Spleen (tissue), 11 donors: ENCODE results near the gene BCAS2. TPM values are rescaled to one million over a fixed set of nuclear protein-coding genes. Genes with fewer than 3 reads are reported as not detected.

Experiments
- DNase-seq: peaks from one replicate; pipeline ENCODE4 v3.0.0-alpha.2; 2020
- H3K27ac ChIP-seq, 8 donors: fragments of 200-600 bp; sonication (generic) in 7 of 8; 1 replicate in 4 of 8; 2 replicates in 4 of 8; pipeline versions ENCODE4 v1.5.0 to v1.8.0; 2016 to 2021; ENCODE audit warnings: inconsistent platforms in 4 of 8, mild to moderate bottlenecking in 4 of 8, moderate library complexity in 1 of 8
- H3K27me3 ChIP-seq, 7 donors: fragments of 200-600 bp; sonication (generic) in 6 of 7; replicated peaks in 1 of 7; 1 replicate in 4 of 7; 2 replicates in 3 of 7; pipeline versions ENCODE4 v1.5.0 to v1.8.0; 2016 to 2021; ENCODE audit warnings: inconsistent platforms in 3 of 7, mild to moderate bottlenecking in 1 of 7
- H3K36me3 ChIP-seq, 6 donors: fragments of 200-600 bp; sonication (generic) in 5 of 6; 1 replicate in 4 of 6; 2 replicates in 2 of 6; pipeline versions ENCODE4 v1.5.0 to v1.8.0; 2016 to 2021; ENCODE audit warnings: inconsistent platforms in 2 of 6
- H3K4me1 ChIP-seq, 6 donors: fragments of 200-600 bp; sonication (generic) in 5 of 6; 1 replicate in 3 of 6; 2 replicates in 3 of 6; pipeline versions ENCODE4 v1.5.0 to v1.8.0; 2016 to 2021; ENCODE audit warnings: inconsistent platforms in 3 of 6
- H3K4me3 ChIP-seq, 8 donors: fragments of 200-600 bp; sonication (generic) in 7 of 8; 1 replicate in 4 of 8; 2 replicates in 4 of 8; pipeline versions ENCODE4 v1.5.0 to v1.8.0; 2016 to 2021; ENCODE audit warnings: inconsistent platforms in 4 of 8, mild to moderate bottlenecking in 4 of 8, moderate library complexity in 2 of 8
- H3K9me3 ChIP-seq, 8 donors: fragments of 200-600 bp; sonication (generic) in 7 of 8; 1 replicate in 4 of 8; 2 replicates in 4 of 8; pipeline versions ENCODE4 v1.5.0 to v1.8.0; 2016 to 2021; ENCODE audit warnings: inconsistent platforms in 4 of 8
- POLR2A ChIP-seq, 3 donors: fragments of 450-650 bp; IDR thresholded peaks; one replicate each; pipeline ENCODE4 v1.5.1; 2017; ENCODE audit warnings: antibody characterized with exemption in 3 of 3, mild to moderate bottlenecking in 1 of 3
- POLR2AphosphoS5 ChIP-seq, 3 donors: sonication (generic); formaldehyde crosslinking; IDR thresholded peaks; one replicate each; pipeline ENCODE4 v1.5.1; 2017; ENCODE audit warnings: antibody characterized with exemption in 3 of 3
- WGBS, 5 donors: extraction: QIAGEN DNeasy Blood & Tissue Kit in 3 of 5; methylation state at CpG; one replicate each; pipeline versions ENCODE4 v1.1.5 to v1.1.7; 2013 to 2018; 5-methylcytosine and 5-hydroxymethylcytosine counted together
- intact Hi-C: fragments of 100-400 bp; cut with DNase I; formaldehyde crosslinking; loops from one replicate; pipeline ENCODE4 v1.15.0; 2023; ENCODE audit warnings: low total_unique reads
- polyA plus RNA-seq, 3 donors: library from polyadenylated mRNA; stranded (reverse); fragments of 200-250 nt; gene quantifications; one replicate each; pipeline ENCODE4 v1.2.1, GENCODE V29; 2013
- total RNA-seq, 7 donors: library from RNA; depleted of rRNA in 3 of 7; stranded (reverse); fragments of >200 nt in 3 of 7; fragmentation: NEBNext Ultra II Directional in 4 of 7; extraction: Animal tissue kit (Norgen Biotek cat#: 25700) in 4 of 7; gene quantifications; one replicate each; pipeline versions ENCODE4 v1.1.0 to v1.2.1, GENCODE V29; 2016 to 2021
- TF ChIP-seq, protein P1 (sequence below), 11 experiments: fragments of 200-600 bp in 7 of 11; fragments of 450-650 bp in 4 of 11; sonication (generic) in 4 of 11; IDR thresholded peaks in 8 of 11; conservative IDR thresholded peaks in 3 of 11; 1 replicate in 7 of 11; 2 replicates in 4 of 11; pipeline versions ENCODE4 v1.4.0 to v1.8.0; 2016 to 2021; ENCODE audit warnings: antibody characterized with exemption in 11 of 11, inconsistent platforms in 4 of 11, mild to moderate bottlenecking in 1 of 11
- donor health status: healthy with polysubstance abuse.
- donor health status: DM: no; HTN: no; CAD: no; lungs with moderate emphysema.
- donor health status: DM: no; HTN: no; CAD: no.
- donor health status: Bipolar disorder and iron deficiency.
- donor health status: healthy.
- donor health status: DM: no; HTN: no; CAD: no.
- donor health status: DM: yes; HTN: yes; CAD: no.

The BCAS2 gene
- total and polyA plus RNA-seq, 10 donors = 20.3 to 37.1 (median 28.4) TPM

DNA sequence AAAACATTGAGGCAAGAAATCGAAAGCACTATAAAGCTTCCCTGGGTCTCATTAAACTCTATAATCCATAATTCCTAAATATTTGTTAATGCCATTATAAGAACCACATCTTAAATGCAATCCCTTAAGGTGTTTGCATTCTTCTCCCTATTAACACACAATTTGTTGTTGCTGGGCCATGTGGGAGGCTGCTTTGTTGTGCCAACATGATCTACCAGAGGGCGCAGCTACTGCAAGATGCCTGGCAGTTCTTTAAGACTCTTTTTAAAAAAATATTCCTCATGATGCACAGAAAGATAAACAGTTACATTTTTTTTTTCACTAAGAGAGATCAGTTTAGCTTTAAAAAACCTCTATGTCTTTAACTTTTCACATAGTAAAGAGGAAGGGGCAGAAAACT, 39.0 kb upstream of the BCAS2 start:
- Histone ChIP-seq H3K27me3 (no peaks in the 10 kb centered on the region), H3K9me3 (no peaks in the 10 kb centered on the region), H3K4me1 (no peaks in the 10 kb centered on the region), H3K4me3 (no peak overlapping the region), H3K27ac (no peak overlapping the region), H3K36me3 (peaks cover 0 to 40% (median 0%) of the 10 kb centered on the region in 6 donors)
- WGBS, 5 donors = 83 to 93% (median 88%) methylated on average over 2 of the region's 2 CpGs
- intact Hi-C loops = no loop called here
- TF ChIP-seq, protein P1, sequence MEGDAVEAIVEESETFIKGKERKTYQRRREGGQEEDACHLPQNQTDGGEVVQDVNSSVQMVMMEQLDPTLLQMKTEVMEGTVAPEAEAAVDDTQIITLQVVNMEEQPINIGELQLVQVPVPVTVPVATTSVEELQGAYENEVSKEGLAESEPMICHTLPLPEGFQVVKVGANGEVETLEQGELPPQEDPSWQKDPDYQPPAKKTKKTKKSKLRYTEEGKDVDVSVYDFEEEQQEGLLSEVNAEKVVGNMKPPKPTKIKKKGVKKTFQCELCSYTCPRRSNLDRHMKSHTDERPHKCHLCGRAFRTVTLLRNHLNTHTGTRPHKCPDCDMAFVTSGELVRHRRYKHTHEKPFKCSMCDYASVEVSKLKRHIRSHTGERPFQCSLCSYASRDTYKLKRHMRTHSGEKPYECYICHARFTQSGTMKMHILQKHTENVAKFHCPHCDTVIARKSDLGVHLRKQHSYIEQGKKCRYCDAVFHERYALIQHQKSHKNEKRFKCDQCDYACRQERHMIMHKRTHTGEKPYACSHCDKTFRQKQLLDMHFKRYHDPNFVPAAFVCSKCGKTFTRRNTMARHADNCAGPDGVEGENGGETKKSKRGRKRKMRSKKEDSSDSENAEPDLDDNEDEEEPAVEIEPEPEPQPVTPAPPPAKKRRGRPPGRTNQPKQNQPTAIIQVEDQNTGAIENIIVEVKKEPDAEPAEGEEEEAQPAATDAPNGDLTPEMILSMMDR (IDR thresholded peaks at IDR 0.05 in 8 of 11, conservative IDR thresholded peaks at IDR 0.05 in 3 of 11) = no peak
- no peak for TF ChIP-seq POLR2AphosphoS5 (IDR thresholded peaks at IDR 0.05)
- TF ChIP-seq POLR2A (IDR thresholded peaks at IDR 0.05) = no peak
- no peak for DNase-seq

DNA sequence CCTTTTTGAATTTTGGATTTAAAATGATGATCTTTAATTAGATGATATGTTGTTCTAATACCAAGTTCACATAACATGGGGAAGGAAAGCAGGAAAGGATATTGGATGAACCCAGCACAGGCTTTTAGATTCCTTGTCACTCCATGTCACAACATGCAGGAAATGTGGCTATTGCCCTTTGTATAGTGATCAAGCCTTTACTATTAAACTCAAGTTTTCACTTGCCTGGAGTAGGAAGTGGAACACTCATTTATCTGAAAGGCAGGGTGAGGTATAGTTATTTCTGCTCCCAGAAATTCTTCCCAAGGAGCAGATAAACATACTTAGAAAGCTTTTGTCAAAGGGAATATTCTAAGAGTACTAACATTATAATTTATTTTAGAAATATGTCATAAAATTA, 37.2 kb upstream of the BCAS2 start:
- Histone ChIP-seq H3K27me3 (no peaks in the 10 kb centered on the region), H3K4me3 (no peak overlapping the region), H3K36me3 (peaks cover 0 to 57% (median 0%) of the 10 kb centered on the region in 6 donors), H3K4me1 (no peaks in the 10 kb centered on the region), H3K9me3 (no peaks in the 10 kb centered on the region), H3K27ac (no peak overlapping the region)
- intact Hi-C loops = no loop called here
- DNase-seq = no peak
- no peak for TF ChIP-seq POLR2A (IDR thresholded peaks at IDR 0.05)
- TF ChIP-seq, protein P1 (IDR thresholded peaks at IDR 0.05 in 8 of 11, conservative IDR thresholded peaks at IDR 0.05 in 3 of 11) = no peak
- TF ChIP-seq POLR2AphosphoS5 (IDR thresholded peaks at IDR 0.05) = no peak

DNA sequence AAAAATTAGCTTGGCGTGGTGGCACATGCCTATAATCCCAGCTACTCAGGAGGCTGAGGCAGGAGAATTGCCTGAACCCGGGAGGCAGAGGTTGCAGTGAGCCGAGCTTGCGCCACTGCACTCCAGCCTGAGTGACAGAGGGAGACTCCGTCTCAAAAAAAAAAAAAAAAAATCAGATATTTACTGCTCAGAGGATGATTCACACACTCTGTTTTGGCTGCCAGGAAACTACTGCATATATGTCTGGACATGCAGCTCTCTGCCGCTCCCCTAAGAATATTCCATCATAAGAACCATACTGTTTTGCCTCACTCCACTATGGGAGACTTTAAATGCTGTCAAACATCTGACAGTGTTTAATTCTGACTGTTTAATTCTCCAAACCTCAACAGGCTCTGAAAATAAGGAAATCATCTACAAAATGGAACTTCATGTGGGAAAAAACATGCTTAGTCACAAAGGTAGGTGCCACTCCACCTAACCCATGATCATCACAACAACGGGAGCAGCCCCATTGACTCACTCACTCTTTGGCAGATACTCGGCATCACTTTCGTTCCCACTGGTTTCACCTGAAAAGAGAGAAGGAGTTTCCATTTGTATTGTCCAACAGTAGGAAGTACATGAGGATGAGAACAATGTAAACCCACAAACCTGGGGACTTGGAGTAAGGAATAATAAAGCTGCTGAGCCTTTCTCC, 29.3 kb upstream of the BCAS2 start:
- H3K4me3 ChIP-seq = no peak overlapping the region
- 91 to 96% (median 94%) methylated on average over 9 of the region's 9 CpGs for WGBS, 5 donors

DNA sequence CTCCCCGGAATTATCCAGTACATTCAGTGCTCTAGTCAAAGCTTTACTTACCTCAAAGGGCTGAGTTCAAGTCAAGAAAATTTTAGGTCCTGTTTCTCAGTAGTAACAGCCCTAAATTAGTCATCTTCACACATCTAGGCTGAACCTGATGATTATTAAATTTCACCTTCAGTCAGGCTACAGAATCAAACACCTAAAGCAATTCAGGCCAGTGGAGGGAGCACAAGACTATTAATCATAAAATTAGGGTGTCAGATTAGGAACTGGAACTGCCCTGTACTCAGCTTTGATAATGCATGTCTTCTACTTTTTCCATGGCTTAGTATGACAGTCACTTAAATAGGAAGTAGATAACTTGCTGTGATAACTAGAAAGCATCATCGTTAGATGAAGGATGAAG, 28.4 kb upstream of the BCAS2 start:
- Histone ChIP-seq H3K36me3 (peaks cover 0 to 51% (median 0%) of the 10 kb centered on the region in 6 donors), H3K4me3 (no peak overlapping the region), H3K9me3 (no peaks in the 10 kb centered on the region), H3K4me1 (no peaks in the 10 kb centered on the region), H3K27ac (no peak overlapping the region), H3K27me3 (peaks cover 0 to 4% (median 0%) of the 10 kb centered on the region in 7 donors)
- 82 to 95% (median 88%) methylated on average over 2 of the region's 2 CpGs for WGBS, 5 donors
- TF ChIP-seq POLR2A (IDR thresholded peaks at IDR 0.05) (no peak), POLR2AphosphoS5 (IDR thresholded peaks at IDR 0.05) (no peak)
- TF ChIP-seq, protein P1 (IDR thresholded peaks at IDR 0.05 in 8 of 11, conservative IDR thresholded peaks at IDR 0.05 in 3 of 11) = no peak
- intact Hi-C loops = no loop called here
- DNase-seq = no peak

More for the DNA sequence above, 29.3 kb upstream of the BCAS2 start:
- Histone ChIP-seq H3K27me3 (peaks cover 0 to 4% (median 0%) of the 10 kb centered on the region in 7 donors), H3K27ac (no peak overlapping the region), H3K36me3 (peaks cover 0 to 51% (median 0%) of the 10 kb centered on the region in 6 donors), H3K4me1 (no peaks in the 10 kb centered on the region), H3K9me3 (no peaks in the 10 kb centered on the region)
- intact Hi-C loops = no loop called here
- TF ChIP-seq POLR2A (IDR thresholded peaks at IDR 0.05) (no peak), POLR2AphosphoS5 (IDR thresholded peaks at IDR 0.05) (no peak)
- TF ChIP-seq, protein P1 (IDR thresholded peaks at IDR 0.05 in 8 of 11, conservative IDR thresholded peaks at IDR 0.05 in 3 of 11) = no peak
- no peak for DNase-seq
